GM12875 (cell line): Measurements from ENCODE around the gene PSMD5.

Experiments used
- H3K4me3 ChIP-seq: one replicate; pipeline ENCODE4 v1.5.1; 2011; ENCODE audit warnings: low read depth, low read length, control low read depth
- CTCF ChIP-seq: IDR thresholded peaks from 2 replicates; pipeline ENCODE4 v1.5.1; 2011; ENCODE audit warnings: low read depth, mild to moderate bottlenecking, control low read depth, inconsistent platforms, low read length, moderate library complexity, borderline replicate concordance; ENCODE audit not compliant: insufficient read depth

The PSMD5 gene

GRCh38 chr9:120781236-120781635 lies 61.5 kb downstream of the PSMD5 start:
- no peak overlapping the region for H3K4me3 ChIP-seq
- TF ChIP-seq CTCF: no peak

GRCh38 chr9:120780367-120780766 lies 62.4 kb downstream of the PSMD5 start:
- H3K4me3 ChIP-seq: no peak overlapping the region
- no peak for TF ChIP-seq CTCF

- no peak overlapping the region for H3K4me3 ChIP-seq
- no peak for TF ChIP-seq CTCF
These were observed 63.5 kb downstream of the PSMD5 start for GRCh38 chr9:120779227-120779626.

- H3K4me3 ChIP-seq: no peak overlapping the region
- TF ChIP-seq CTCF: no peak
These were observed 64.0 kb downstream of the PSMD5 start for GRCh38 chr9:120778758-120779157.

GRCh38 chr9:120777229-120777628 lies 65.5 kb downstream of the PSMD5 start:
- no peak for TF ChIP-seq CTCF
- H3K4me3 ChIP-seq: no peak overlapping the region

- TF ChIP-seq CTCF: no peak
- H3K4me3 ChIP-seq: no peak overlapping the region
These were observed 65.9 kb downstream of the PSMD5 start for GRCh38 chr9:120776788-120777187.

- TF ChIP-seq CTCF: no peak
- no peak overlapping the region for H3K4me3 ChIP-seq
These were observed 66.9 kb downstream of the PSMD5 start for GRCh38 chr9:120775859-120776258.
